ENCODE measurements around the gene MMP14. TPM values are rescaled to one million over a fixed set of nuclear protein-coding genes. Genes with fewer than 3 reads are reported as not detected.

The MMP14 gene
- total RNA-seq, 1 experiment from 2014 or later: 17.8 TPM

- Histone ChIP-seq H3K9me2 (ENCODE audit: insufficient read depth) (no peaks in the 10 kb centered on the region), H3K9ac (ENCODE audit: low read length) (no peak overlapping the region), H3K9me3 (ENCODE audit: control insufficient read depth in 1 of 2, insufficient read depth in 1 of 2, low read depth in 1 of 2, low read length in 2 of 2) (no peaks in the 10 kb centered on the region), H2AFZ (ENCODE audit: low read depth, low read length, poor library complexity, severe bottlenecking) (no peak overlapping the region), H3K27ac (ENCODE audit: low read depth, low read length) (no peak overlapping the region), H3K27me3 (ENCODE audit: insufficient read depth, low read length) (no peaks in the 10 kb centered on the region), H4K20me1 (ENCODE audit: insufficient read depth) (no peaks in the 10 kb centered on the region), H3K4me3 (replicated peaks in 1 of 2; ENCODE audit: low read depth in 1 of 2, low read length in 2 of 2) (no peak overlapping the region; a peak in 1 of 4 replicates), H3K4me2 (ENCODE audit: low read length) (peak overlapping the region; percentile 79; the same call in 1 of the 2 replicates), H3K4me1 (ENCODE audit: control insufficient read depth in 1 of 2, insufficient read depth in 2 of 2, low read length in 2 of 2) (peaks cover 22 to 30% of the 10 kb centered on the region in 2 experiments), H3K79me2 (ENCODE audit: insufficient read depth, low read length) (no peaks in the 10 kb centered on the region; the same call in 1 of the 2 replicates), H3K36me3 (ENCODE audit: control insufficient read depth in 1 of 2, insufficient read depth in 2 of 2, low read length in 2 of 2) (no peaks in the 10 kb centered on the region)
- intact Hi-C loops (cut with micrococcal nuclease): no loop called here
- no peak for TF ChIP-seq SRF (IDR thresholded peaks at IDR 0.05; ENCODE audit: low read depth)
- TF ChIP-seq, protein P1, sequence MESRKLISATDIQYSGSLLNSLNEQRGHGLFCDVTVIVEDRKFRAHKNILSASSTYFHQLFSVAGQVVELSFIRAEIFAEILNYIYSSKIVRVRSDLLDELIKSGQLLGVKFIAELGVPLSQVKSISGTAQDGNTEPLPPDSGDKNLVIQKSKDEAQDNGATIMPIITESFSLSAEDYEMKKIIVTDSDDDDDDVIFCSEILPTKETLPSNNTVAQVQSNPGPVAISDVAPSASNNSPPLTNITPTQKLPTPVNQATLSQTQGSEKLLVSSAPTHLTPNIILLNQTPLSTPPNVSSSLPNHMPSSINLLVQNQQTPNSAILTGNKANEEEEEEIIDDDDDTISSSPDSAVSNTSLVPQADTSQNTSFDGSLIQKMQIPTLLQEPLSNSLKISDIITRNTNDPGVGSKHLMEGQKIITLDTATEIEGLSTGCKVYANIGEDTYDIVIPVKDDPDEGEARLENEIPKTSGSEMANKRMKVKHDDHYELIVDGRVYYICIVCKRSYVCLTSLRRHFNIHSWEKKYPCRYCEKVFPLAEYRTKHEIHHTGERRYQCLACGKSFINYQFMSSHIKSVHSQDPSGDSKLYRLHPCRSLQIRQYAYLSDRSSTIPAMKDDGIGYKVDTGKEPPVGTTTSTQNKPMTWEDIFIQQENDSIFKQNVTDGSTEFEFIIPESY (IDR thresholded peaks at IDR 0.05; ENCODE audit: extremely low read depth, insufficient replicate concordance, low read length): no peak
- no peak for TF ChIP-seq EGR1 (IDR thresholded peaks at IDR 0.05; ENCODE audit: low read depth)
- no peak for TF ChIP-seq ZNF274 (IDR thresholded peaks at IDR 0.05; ENCODE audit: low read depth, low read length)
- TF ChIP-seq, protein P2, sequence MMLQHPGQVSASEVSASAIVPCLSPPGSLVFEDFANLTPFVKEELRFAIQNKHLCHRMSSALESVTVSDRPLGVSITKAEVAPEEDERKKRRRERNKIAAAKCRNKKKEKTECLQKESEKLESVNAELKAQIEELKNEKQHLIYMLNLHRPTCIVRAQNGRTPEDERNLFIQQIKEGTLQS (IDR thresholded peaks at IDR 0.05): no peak
- no peak for TF ChIP-seq MAX (IDR thresholded peaks at IDR 0.05)
- TF ChIP-seq ELF1 (IDR thresholded peaks at IDR 0.05; ENCODE audit: borderline replicate concordance, low read depth): no peak
- no peak for TF ChIP-seq POLR2AphosphoS5 (IDR thresholded peaks at IDR 0.05; ENCODE audit: low read depth, low read length)
- TF ChIP-seq, protein P3, sequence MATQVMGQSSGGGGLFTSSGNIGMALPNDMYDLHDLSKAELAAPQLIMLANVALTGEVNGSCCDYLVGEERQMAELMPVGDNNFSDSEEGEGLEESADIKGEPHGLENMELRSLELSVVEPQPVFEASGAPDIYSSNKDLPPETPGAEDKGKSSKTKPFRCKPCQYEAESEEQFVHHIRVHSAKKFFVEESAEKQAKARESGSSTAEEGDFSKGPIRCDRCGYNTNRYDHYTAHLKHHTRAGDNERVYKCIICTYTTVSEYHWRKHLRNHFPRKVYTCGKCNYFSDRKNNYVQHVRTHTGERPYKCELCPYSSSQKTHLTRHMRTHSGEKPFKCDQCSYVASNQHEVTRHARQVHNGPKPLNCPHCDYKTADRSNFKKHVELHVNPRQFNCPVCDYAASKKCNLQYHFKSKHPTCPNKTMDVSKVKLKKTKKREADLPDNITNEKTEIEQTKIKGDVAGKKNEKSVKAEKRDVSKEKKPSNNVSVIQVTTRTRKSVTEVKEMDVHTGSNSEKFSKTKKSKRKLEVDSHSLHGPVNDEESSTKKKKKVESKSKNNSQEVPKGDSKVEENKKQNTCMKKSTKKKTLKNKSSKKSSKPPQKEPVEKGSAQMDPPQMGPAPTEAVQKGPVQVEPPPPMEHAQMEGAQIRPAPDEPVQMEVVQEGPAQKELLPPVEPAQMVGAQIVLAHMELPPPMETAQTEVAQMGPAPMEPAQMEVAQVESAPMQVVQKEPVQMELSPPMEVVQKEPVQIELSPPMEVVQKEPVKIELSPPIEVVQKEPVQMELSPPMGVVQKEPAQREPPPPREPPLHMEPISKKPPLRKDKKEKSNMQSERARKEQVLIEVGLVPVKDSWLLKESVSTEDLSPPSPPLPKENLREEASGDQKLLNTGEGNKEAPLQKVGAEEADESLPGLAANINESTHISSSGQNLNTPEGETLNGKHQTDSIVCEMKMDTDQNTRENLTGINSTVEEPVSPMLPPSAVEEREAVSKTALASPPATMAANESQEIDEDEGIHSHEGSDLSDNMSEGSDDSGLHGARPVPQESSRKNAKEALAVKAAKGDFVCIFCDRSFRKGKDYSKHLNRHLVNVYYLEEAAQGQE (IDR thresholded peaks at IDR 0.05; ENCODE audit: low read depth): no peak
- TF ChIP-seq RAD21 (IDR thresholded peaks at IDR 0.05; ENCODE audit: low read depth): no peak
- no peak for TF ChIP-seq SIN3A (IDR thresholded peaks at IDR 0.05; ENCODE audit: low read depth)
- ChIA-PET CTCF (interaction anchor here (2.6 kb wide), 1 partner anchor 12 kb away, joined by 11 read pairs; no protein-coding TSS in a partner anchor), RAD21 (ENCODE audit: low non-redundant PET in 1 of 2, low total read pairs in 2 of 2, uncharacterized antibody in 2 of 2, unreplicated experiment in 2 of 2) (no interaction called here), POLR2A (interaction anchor here (1.2 to 1.6 kb wide), 2 partner anchors 8 to 30 kb away, joined by 3 to 4 read pairs; partner anchors contain the start of gene RBM23)
- ATAC-seq (no peak), DNase-seq (ENCODE audit: low read depth, low spot score) (no peak)
- no TSS peak for BruUV-seq (replicated peaks)
Measured at GRCh38 chr14:22888662-22889061, 52.3 kb downstream of the MMP14 start.
